Placental pericyte (primary cell): ENCODE data around the gene NRF1. TPM values are rescaled to one million over a fixed set of nuclear protein-coding genes. Genes with fewer than 3 reads are reported as not detected.

ENCODE experiments used
- small RNA-seq: library from RNA; depleted of rRNA; stranded (forward); fragments of <200 nt; gene quantifications from one replicate; pipeline ENCODE3, GENCODE V24; 2012; ENCODE audit warnings: low replicate concordance
- total RNA-seq: library from RNA; depleted of rRNA; stranded (reverse); fragments of >200 nt; gene quantifications from 2 replicates; pipeline ENCODE4 v1.2.3, GENCODE V29; 2012

Gene NRF1
- total RNA-seq: 9.6 and 16.3 TPM in 2 replicates

DNA sequence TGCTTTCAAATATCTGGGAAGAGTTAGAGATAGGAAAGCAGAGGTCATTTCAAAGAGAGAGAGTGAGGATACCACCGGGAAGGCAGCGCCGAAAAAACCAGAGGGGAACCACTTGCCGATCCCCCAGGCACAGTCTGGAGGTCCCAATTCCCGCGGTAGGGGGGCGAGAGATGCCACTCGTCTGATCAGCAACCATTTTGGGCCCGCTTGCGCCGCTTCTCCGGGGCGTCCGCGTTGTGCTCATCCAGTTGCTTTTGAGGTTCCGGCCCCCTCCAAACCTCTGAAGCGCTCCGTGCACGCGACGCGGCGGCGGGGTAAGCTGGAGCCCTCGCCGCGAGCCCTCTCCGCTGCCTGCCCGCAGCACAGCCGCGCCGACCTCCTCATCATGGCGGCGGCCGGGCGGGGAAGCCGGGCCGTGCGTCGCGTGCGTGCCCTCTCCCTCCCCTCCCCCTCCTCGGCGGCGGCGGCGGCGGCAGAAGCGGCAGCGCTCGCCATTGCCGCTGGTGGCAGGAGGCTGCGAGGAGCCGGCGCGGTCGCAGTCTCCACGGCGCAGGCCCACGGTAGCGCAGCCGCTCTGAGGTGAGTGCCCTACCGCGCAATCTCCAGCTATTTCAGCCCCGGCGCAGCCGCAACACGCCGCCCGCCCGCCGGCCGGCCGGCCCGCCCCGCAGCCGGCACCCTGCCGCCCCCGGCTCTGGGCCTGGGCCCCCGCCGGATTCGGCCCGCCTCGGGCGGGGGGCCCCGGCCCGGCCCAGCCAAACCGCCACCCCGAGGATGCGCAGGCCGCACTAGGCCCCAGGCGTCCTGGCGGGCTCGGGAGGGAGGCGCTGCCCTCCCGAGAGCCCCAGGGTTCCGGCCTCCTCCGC, at the start of gene NRF1:
Gene NRF1 (plus strand): TSS at position 475 of the 866 bp plus-strand sequence. CDS start 45,632 bp downstream, outside the sequence.

Small RNAs within 50 kb of the gene (small RNA-seq; reads per million reads assigned to genes)
- gene MIR182 (26.9 reads per million, percentile 97 among the genes with 10 or more reads in this experiment), gene MIR183 (13.2 reads per million, percentile 95 among the genes with 10 or more reads in this experiment), gene MIR96 (0.20 reads per million)

Other genes starting within 250 kb of the NRF1 start
- gene STRIP2, start 177.3 kb upstream of the NRF1 start, total RNA-seq: 4.8 and 8.7 TPM in 2 replicates
- 0.66 TPM in 1 of 2 replicates, not detected in the other for gene SMKR1, start 109.2 kb upstream of the NRF1 start, total RNA-seq